Head of caudate nucleus (tissue), 42 donors: Measurements from ENCODE around the gene U2AF2.

Source experiments
- DNase-seq, 42 donors: peaks; one replicate each; pipeline versions ENCODE4 v3.0.0 to v3.0.0-alpha.2; 2020 to 2021; ENCODE audit warnings: mixed read lengths in 7 of 42
- intact Hi-C: fragments of 100-400 bp; cut with DNase I; formaldehyde crosslinking; loops from one replicate; pipeline ENCODE4 v1.15.0; 2022

U2AF2 gene

DNA sequence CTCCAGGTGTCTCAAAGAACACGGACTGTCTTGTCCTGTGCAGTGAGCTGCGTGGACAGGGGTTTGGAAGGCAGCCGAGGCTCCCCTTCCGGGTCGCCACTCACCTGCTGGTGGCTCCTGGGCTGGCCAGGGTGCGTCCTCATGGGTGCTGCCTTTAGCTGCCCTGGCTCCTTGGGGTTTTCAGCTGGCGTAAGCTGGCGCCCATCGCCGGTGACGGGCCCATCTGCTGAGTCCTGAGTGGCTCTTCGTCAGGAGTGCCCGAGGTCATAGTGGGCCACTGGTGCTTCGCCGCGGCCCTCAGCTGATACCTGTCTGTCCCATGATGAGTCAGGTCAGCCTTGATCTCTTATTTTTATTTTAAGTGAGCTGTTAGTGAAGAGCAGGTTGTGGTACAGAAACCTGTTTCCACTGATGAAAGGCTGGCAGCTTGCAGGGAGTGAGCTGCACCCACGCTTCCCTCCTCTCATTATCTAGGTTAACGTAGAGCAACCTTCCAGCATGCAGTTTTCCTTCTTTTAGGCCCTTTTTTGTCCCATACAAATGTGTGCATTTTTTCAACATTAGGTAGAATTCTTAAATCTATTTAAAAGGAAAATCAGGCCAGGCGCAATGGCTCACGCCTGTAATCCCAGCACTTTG, 38.6 kb downstream of the U2AF2 start:
- peak in 36 of 42 donors; percentile 15 to 92 (median 55) for DNase-seq
- intact Hi-C loops, result no loop called here

DNA sequence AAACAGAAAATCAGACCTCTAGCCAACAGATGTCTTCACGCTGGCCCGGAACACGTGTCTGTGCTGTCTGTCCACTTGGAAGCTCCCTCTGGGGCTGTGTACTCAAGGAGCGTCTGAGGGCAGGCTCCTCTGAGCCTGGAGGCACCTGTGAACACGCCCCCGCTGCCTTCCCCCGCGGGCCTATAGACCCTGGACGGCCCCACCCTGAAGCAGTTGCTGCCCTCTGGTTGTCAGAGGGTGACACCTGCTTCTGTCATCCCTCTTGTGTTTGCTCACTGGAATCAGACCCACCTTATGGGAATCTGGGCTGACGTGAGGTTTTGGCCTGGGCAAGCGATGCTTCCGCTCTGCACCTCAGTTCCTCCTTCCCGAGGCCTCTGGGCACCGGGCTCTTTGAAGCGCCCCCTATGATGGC, 39.4 kb downstream of the U2AF2 start:
- intact Hi-C loops, result no loop called here
- peak in 2 of 42 donors; percentile 12 to 14 for DNase-seq

GRCh38 chr19:55694656-55695491, 40.0 kb downstream of the U2AF2 start:
- intact Hi-C loops, result no loop called here
- peak in 3 of 42 donors; percentile 12 to 22 (median 13) for DNase-seq

DNA sequence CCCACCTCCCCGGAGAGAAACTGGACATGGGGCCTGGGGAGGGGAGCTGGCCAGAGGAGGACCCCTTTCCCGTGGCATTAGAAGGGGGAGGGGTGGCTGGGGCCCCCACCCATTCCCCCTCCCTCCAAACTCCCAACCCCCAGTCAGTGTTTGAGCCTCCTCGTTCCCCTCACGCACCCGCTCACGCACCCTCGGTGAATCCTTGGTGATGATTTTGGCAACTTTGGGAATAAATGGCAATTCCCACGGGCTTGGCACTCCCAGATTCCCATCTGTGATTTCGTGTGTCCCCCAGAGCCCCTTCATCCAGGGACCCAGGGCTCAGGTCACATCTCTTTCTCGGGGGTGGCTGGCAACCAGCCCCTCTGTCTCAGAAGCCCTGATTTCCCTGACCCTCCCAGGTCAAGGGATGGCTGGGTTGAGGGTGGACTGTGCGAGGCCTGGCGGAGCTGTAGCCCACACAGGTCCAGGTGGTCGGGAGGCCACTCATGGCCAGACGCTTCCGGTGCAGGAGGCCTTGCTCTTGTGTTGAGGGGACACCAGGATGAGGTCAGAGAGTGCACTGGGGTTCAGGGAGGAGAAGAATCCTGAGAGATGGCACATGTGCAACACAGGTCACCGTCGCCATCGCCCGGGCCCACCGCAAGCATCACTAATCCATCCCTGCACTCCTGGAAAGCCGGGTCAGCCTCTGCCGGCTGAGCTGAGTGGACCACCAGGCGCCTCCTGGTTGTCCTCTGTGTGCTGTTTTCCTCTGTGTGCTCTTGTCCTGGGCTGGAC, 40.9 kb downstream of the U2AF2 start:
- intact Hi-C loops, result no loop called here
- peak in 4 of 42 donors; percentile 6 to 13 (median 10) for DNase-seq

- intact Hi-C loops, result no loop called here
- peak in 2 of 42 donors; percentile 8 to 9 for DNase-seq
These were observed 41.6 kb downstream of the U2AF2 start for GRCh38 chr19:55696301-55697068.

DNA sequence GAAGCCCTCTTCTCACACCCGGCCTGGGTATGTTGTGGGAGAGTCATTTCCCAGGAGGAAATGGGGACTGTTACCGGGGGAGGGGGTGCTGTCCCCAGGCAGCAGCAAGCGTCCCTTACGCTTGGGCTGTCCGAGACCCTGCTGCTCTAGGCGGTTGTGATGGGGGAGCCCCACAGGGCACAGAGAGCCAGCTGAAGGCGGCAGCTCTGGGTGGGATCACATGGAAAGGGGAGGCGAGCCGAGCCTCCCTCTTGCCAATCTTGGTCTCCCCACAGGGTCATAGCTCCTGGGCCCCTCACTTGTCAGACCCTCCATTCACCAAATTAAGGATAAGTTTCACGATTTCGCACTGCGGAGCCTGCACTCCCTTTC, 42.2 kb downstream of the U2AF2 start:
- intact Hi-C loops, result no loop called here
- no peak for DNase-seq

DNA sequence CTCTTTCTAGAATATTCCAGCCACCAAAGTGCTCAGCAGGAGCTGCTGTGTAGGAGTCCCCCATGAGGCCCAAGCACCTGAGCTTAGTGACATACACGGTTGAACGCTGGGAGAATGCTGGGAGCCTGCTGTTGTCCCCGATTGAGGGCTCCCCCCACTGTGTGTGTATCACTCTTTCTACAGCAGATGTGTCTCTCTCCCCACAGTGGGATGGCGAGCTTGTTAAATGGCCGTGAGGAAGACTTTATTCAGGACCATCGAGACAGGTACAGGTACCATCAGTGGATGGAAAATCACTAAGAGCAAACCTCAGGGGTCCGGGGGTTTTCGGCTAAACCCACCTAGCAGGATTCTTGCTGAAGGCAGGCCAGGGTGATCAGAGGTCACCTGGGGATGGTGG, 42.9 kb downstream of the U2AF2 start:
- intact Hi-C loops, result no loop called here
- peak in 3 of 42 donors; percentile 2 to 26 (median 8) for DNase-seq

- DNase-seq, result peak in 4 of 42 donors; percentile 5 to 32 (median 12)
- intact Hi-C loops, result no loop called here
These were observed 43.4 kb downstream of the U2AF2 start for GRCh38 chr19:55698256-55698655.

GRCh38 chr19:55699221-55699620, 44.4 kb downstream of the U2AF2 start:
- intact Hi-C loops, result no loop called here
- DNase-seq, result peak in 2 of 42 donors; percentile 12 to 19

DNA sequence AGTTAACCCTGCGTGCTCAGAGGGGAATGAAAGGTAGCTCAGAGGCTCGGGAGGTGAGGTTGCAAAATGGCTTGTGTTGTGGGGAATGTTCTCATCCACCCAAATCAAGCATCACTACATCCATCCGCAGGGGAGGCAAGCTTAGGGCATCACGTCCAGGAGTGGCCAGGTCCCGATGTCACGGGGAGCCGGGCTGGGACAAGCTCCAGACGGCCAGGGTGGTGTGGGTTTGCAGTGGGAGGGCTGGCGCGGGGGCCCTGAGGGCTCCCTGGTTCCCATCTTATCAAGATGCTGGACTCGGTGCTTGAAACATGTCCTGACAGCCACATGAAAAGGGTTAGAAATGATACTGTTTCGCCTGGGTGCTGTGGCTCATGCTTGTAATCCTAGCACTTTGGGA, 46.0 kb downstream of the U2AF2 start:
- intact Hi-C loops, result no loop called here
- DNase-seq, result peak in 1 of 42 donors; percentile 29

DNA sequence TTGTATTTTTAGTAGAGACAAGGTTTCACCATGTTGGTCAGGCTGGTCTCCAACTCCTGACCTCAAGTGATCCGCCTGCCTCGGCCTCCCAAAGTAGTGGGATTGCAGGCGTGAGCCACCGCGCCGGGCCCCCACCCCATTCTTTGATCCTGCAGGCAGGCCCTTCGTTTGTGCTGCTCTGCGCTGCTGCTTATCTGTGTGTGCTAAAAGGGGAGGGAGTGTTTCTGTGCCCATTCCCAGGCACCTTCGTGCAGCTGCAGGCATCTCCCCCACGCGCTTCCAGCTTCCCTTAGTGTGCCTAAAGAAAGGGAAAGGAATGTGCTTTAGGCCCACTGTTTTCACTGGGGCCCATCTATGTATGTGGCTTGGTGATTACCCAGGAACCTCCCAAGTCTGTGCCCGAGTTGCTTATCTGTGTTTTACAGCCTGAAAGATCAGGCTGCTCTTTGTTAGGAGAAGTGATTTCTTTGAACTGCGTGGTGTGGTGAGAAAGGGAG, 47.3 kb downstream of the U2AF2 start:
- intact Hi-C loops, result no loop called here
- peak in 1 of 42 donors; percentile 29 for DNase-seq

GRCh38 chr19:55703790-55704215, 49.0 kb downstream of the U2AF2 start:
- peak in 41 of 42 donors; percentile 36 to 84 (median 66) for DNase-seq
- intact Hi-C loops, result no loop called here

DNA sequence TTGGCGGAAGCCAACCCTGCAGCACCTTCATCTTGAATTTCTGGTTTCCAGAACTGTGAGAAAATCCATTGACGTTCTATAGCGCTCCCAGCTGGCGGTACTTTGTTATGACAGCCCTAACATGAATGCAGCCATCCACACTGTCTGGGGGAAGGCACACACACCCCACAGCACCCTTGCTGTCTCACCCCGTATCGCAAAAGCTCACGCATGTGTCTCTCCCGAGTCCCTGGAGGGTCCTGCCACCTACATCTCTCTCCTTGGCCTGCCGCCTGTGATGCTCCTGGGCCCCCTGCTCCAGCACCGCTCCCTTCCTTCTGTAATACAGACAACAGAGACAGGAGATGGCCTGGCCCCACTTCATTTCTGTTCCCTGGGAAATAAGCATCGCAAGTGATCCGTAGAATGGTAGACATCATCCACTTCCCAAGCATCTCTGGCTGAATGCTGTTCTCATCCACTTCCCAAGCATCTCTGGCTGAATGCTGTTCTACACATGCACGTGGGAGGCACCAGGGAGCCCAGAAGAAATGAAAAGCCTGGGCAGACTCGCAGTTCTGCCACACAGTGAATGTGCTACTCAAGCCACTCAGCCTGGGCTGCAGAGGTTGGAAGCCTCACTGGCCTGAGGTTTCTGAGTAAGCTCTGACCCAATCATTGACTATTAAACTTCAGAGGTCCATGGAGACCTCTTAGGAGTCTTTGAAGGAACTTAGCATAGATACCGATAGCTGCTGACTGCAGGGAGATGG, 49.8 kb downstream of the U2AF2 start:
- peak in 1 of 42 donors; percentile 34 for DNase-seq

GRCh38 chr19:55705972-55706371, 51.1 kb downstream of the U2AF2 start:
- intact Hi-C loops, result no loop called here
- DNase-seq, result no peak

More for the DNA sequence above, 49.8 kb downstream of the U2AF2 start:
- intact Hi-C loops, result no loop called here

DNA sequence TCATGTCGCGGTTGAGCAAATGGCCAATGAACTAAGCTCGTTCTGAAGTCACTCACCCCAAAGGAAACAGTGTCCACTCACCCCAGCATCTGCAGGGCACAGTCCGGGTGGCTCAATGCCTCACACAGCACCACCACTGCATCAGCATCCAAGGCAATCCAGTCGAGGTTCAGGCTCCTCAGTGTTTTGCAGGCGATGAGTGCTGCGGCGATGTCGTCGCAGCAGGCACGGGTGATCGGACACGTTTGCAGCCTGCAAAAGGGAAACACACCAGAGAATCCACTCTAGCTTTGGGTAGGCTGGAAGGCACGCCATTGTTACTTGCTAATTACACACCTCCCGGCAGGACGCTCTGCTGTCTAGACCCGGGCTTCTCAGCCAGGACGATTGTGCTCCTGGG, 56.9 kb downstream of the U2AF2 start:
- intact Hi-C loops, result no loop called here
- DNase-seq, result peak in 1 of 42 donors; percentile 29

GRCh38 chr19:55712804-55713631, 58.2 kb downstream of the U2AF2 start:
- intact Hi-C loops, result no loop called here
- DNase-seq, result peak in 1 of 42 donors; percentile 3

- intact Hi-C loops, result no loop called here
- DNase-seq, result no peak
These were observed 61.7 kb downstream of the U2AF2 start for GRCh38 chr19:55716531-55716930.
